Trophoblast cell (in vitro differentiated cells and primary cell): ENCODE results near the gene DOCK10.

Source experiments
- DNase-seq, 2 donors: peaks; one replicate each; pipeline ENCODE4 v3.0.0-alpha.2; 2016
- H2AFZ ChIP-seq: 2 replicates; pipeline ENCODE4 v1.6.1; 2013; ENCODE audit warnings: low read length, moderate library complexity, mild to moderate bottlenecking; ENCODE audit not compliant: insufficient read depth, poor library complexity
- H2AK5ac ChIP-seq: 2 replicates; pipeline ENCODE4 v1.6.1; 2013; ENCODE audit warnings: mild to moderate bottlenecking, low read length
- H2BK120ac ChIP-seq: 2 replicates; pipeline ENCODE4 v1.6.1; 2013; ENCODE audit warnings: low read length, mild to moderate bottlenecking, moderate library complexity; ENCODE audit not compliant: insufficient read depth, poor library complexity
- H2BK12ac ChIP-seq: 2 replicates; pipeline ENCODE4 v1.6.1; 2013; ENCODE audit warnings: mild to moderate bottlenecking, low read length, moderate library complexity
- H2BK5ac ChIP-seq: 2 replicates; pipeline ENCODE4 v1.6.1; 2013; ENCODE audit warnings: low read length, low read depth, moderate library complexity, mild to moderate bottlenecking; ENCODE audit not compliant: poor library complexity
- H3K14ac ChIP-seq: 2 replicates; pipeline ENCODE4 v1.6.1; 2013; ENCODE audit warnings: mild to moderate bottlenecking, low read length
- H3K18ac ChIP-seq: 2 replicates; pipeline ENCODE4 v1.6.1; 2013; ENCODE audit warnings: mild to moderate bottlenecking, low read length
- H3K23ac ChIP-seq: 2 replicates; pipeline ENCODE4 v1.6.1; 2013; ENCODE audit warnings: low read length
- H3K27ac ChIP-seq: 2 replicates; pipeline ENCODE4 v1.5.1; 2013; ENCODE audit warnings: low read depth, mild to moderate bottlenecking, inconsistent platforms, low read length, moderate library complexity
- H3K27me3 ChIP-seq: 2 replicates; pipeline ENCODE4 v1.6.1; 2013; ENCODE audit warnings: inconsistent platforms, mild to moderate bottlenecking, low read length, moderate library complexity; ENCODE audit not compliant: insufficient read depth
- H3K36me3 ChIP-seq, 2 experiments: 1 replicate in 1 of 2; 2 replicates in 1 of 2; pipeline ENCODE4 v1.6.1; 2013; ENCODE audit warnings: low read length in 2 of 2, mild to moderate bottlenecking in 2 of 2, moderate library complexity in 1 of 2; ENCODE audit not compliant: insufficient read depth in 2 of 2, control insufficient read depth in 1 of 2
- H3K4ac ChIP-seq: 2 replicates; pipeline ENCODE4 v1.6.1; 2013; ENCODE audit warnings: low read depth, mild to moderate bottlenecking, low read length, moderate library complexity
- H3K4me1 ChIP-seq, 2 experiments: 1 replicate in 1 of 2; 2 replicates in 1 of 2; pipeline ENCODE4 v1.6.1; 2013; ENCODE audit warnings: low read length in 2 of 2, mild to moderate bottlenecking in 2 of 2, moderate library complexity in 1 of 2; ENCODE audit not compliant: insufficient read depth in 2 of 2, control insufficient read depth in 1 of 2
- H3K4me2 ChIP-seq: 2 replicates; pipeline ENCODE4 v1.6.1; 2013; ENCODE audit warnings: inconsistent platforms, mild to moderate bottlenecking, low read length, moderate library complexity
- H3K4me3 ChIP-seq: 2 replicates; pipeline ENCODE4 v1.5.1; 2013; ENCODE audit warnings: mild to moderate bottlenecking, low read depth, low read length, inconsistent platforms
- H3K79me1 ChIP-seq: one replicate; pipeline ENCODE4 v1.6.1; 2013; ENCODE audit warnings: low read length
- H3K79me2 ChIP-seq: 2 replicates; pipeline ENCODE4 v1.6.1; 2013; ENCODE audit warnings: low read length, mild to moderate bottlenecking; ENCODE audit not compliant: control insufficient read depth, insufficient read depth, poor library complexity
- H3K9ac ChIP-seq: 2 replicates; pipeline ENCODE4 v1.6.1; 2013; ENCODE audit warnings: mild to moderate bottlenecking, low read length
- H3K9me3 ChIP-seq: 2 replicates; pipeline ENCODE4 v1.6.1; 2013; ENCODE audit warnings: low read depth, mild to moderate bottlenecking, control low read depth, inconsistent platforms, low read length; ENCODE audit not compliant: insufficient read depth
- H4K12ac ChIP-seq: 2 replicates; pipeline ENCODE4 v1.6.1; 2013; ENCODE audit warnings: low read depth, mild to moderate bottlenecking, low read length, moderate library complexity
- H4K8ac ChIP-seq: 2 replicates; pipeline ENCODE4 v1.6.1; 2013; ENCODE audit warnings: low read depth, mild to moderate bottlenecking, low read length, moderate library complexity
- H4K91ac ChIP-seq: one replicate; pipeline ENCODE4 v1.6.1; 2013; ENCODE audit warnings: low read depth, mild to moderate bottlenecking, low read length, moderate library complexity
- WGBS: extraction: QIAGEN DNeasy Blood & Tissue Kit; methylation state at CpG from one replicate; pipeline ENCODE4 v1.1.7; 2013; ENCODE audit warnings: missing lambda C conversion rate; ENCODE audit not compliant: insufficient read length, insufficient coverage; ENCODE audit errors: extremely low coverage; 5-methylcytosine and 5-hydroxymethylcytosine counted together

DOCK10 gene

DNA sequence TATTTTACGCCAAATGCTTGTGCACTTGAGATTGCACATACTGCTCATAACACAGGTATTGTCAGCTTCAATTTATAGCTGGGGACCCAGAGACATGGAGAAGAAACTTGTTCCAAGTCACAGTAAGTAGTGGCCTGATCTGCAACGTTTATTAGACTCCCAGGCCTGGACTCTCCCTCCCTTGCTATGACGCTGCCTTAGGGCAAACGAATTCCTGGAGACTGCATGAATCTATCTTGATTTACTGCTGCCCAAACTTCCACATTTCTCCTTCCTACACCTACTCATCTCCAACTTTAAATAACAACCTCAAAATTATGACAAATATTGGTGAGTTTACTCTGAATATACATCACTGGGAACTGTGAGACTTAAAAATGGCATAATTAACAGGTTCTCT, 181.0 kb downstream of the DOCK10 start:
- no peak overlapping the region for H2BK5ac ChIP-seq
- no peak overlapping the region for H3K4ac ChIP-seq
- H4K12ac ChIP-seq: no peak overlapping the region
- H3K4me1 ChIP-seq: no peaks in the 10 kb centered on the region
- H3K36me3 ChIP-seq: no peaks in the 10 kb centered on the region
- no peak overlapping the region for H4K8ac ChIP-seq
- H3K4me2 ChIP-seq: no peak overlapping the region
- H3K4me3 ChIP-seq: no peak overlapping the region
- H3K14ac ChIP-seq: no peak overlapping the region
- H3K18ac ChIP-seq: no peak overlapping the region
- H3K9ac ChIP-seq: no peak overlapping the region
- no peaks in the 10 kb centered on the region for H3K79me1 ChIP-seq
- DNase-seq: peak; percentile 6 to 29
- WGBS: no CpG with 5 or more reads among the region's 4 CpGs
- H3K27ac ChIP-seq: no peak overlapping the region
- H3K27me3 ChIP-seq: no peaks in the 10 kb centered on the region
- no peak overlapping the region for H2BK12ac ChIP-seq
- H4K91ac ChIP-seq: no peak overlapping the region
- H3K23ac ChIP-seq: no peak overlapping the region
- no peak overlapping the region for H2AK5ac ChIP-seq
- no peak overlapping the region for H2AFZ ChIP-seq
- H3K9me3 ChIP-seq: no peaks in the 10 kb centered on the region
- no peaks in the 10 kb centered on the region for H3K79me2 ChIP-seq
- H2BK120ac ChIP-seq: no peak overlapping the region

DNA sequence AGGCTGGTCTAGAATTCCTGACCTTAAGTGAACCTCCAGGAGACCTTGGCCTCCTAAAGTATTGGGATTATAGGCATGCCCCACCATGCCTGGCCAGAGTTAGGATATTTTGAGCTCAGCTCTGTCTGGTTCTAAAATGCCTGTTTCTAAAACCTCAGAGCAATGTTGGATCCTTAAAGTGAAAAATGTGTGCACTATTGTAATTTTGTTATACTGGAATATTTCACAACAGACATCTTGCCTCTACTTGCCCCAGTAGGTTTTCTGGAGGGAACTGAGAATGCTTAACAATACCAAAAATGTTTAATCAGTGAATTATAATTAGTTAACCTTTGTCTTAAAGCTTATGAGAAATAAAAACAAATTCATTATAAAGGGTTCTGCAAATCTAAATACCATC, 181.5 kb downstream of the DOCK10 start:
- H3K79me1 ChIP-seq: no peaks in the 10 kb centered on the region
- H4K8ac ChIP-seq: no peak overlapping the region
- no peak overlapping the region for H3K18ac ChIP-seq
- H3K4ac ChIP-seq: no peak overlapping the region
- no peaks in the 10 kb centered on the region for H3K4me1 ChIP-seq
- H2AFZ ChIP-seq: no peak overlapping the region
- no peaks in the 10 kb centered on the region for H3K79me2 ChIP-seq
- no peak overlapping the region for H2BK5ac ChIP-seq
- H4K12ac ChIP-seq: no peak overlapping the region
- DNase-seq: no peak
- no peak overlapping the region for H2AK5ac ChIP-seq
- no peak overlapping the region for H4K91ac ChIP-seq
- no peak overlapping the region for H3K14ac ChIP-seq
- no peak overlapping the region for H3K23ac ChIP-seq
- H3K9me3 ChIP-seq: no peaks in the 10 kb centered on the region
- H2BK120ac ChIP-seq: no peak overlapping the region
- no peaks in the 10 kb centered on the region for H3K36me3 ChIP-seq
- H2BK12ac ChIP-seq: no peak overlapping the region
- no peaks in the 10 kb centered on the region for H3K27me3 ChIP-seq
- no peak overlapping the region for H3K4me3 ChIP-seq
- H3K27ac ChIP-seq: no peak overlapping the region
- H3K4me2 ChIP-seq: no peak overlapping the region
- H3K9ac ChIP-seq: no peak overlapping the region

DNA sequence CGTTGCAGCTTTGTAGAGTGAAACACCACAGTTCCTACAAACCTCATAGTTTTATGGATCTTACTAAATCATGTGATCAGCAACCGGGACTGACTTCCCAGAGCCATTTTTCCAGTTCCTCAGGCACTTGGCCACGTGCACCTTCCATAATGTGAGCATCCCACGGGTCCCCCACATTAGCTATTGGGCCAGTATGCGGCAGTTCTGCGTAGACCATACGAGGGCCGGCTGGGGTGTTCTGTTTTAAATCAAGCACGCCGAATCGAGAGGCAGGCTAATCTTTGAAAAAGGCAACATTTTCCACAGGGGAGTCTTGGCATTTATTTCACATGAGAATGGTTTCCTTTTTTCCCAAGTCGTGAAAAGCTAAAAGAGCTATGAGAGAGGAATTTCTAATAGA, 190.5 kb downstream of the DOCK10 start:
- no peak overlapping the region for H2BK12ac ChIP-seq
- no peaks in the 10 kb centered on the region for H3K4me1 ChIP-seq
- H3K79me1 ChIP-seq: no peaks in the 10 kb centered on the region
- H3K36me3 ChIP-seq: no peaks in the 10 kb centered on the region
- no peaks in the 10 kb centered on the region for H3K79me2 ChIP-seq
- no peak overlapping the region for H3K18ac ChIP-seq
- no peak overlapping the region for H4K8ac ChIP-seq
- no peak overlapping the region for H4K91ac ChIP-seq
- no peak overlapping the region for H3K4me3 ChIP-seq
- no peak overlapping the region for H4K12ac ChIP-seq
- no peaks in the 10 kb centered on the region for H3K9me3 ChIP-seq
- no peak overlapping the region for H2AFZ ChIP-seq
- H3K27ac ChIP-seq: no peak overlapping the region
- no peak overlapping the region for H2AK5ac ChIP-seq
- no peak overlapping the region for H3K14ac ChIP-seq
- no peak overlapping the region for H2BK120ac ChIP-seq
- no peak overlapping the region for H3K4me2 ChIP-seq
- WGBS: no CpG with 5 or more reads among the region's 12 CpGs
- H2BK5ac ChIP-seq: no peak overlapping the region
- H3K4ac ChIP-seq: no peak overlapping the region
- no peaks in the 10 kb centered on the region for H3K27me3 ChIP-seq
- H3K23ac ChIP-seq: no peak overlapping the region
- DNase-seq: no peak
- H3K9ac ChIP-seq: no peak overlapping the region

DNA sequence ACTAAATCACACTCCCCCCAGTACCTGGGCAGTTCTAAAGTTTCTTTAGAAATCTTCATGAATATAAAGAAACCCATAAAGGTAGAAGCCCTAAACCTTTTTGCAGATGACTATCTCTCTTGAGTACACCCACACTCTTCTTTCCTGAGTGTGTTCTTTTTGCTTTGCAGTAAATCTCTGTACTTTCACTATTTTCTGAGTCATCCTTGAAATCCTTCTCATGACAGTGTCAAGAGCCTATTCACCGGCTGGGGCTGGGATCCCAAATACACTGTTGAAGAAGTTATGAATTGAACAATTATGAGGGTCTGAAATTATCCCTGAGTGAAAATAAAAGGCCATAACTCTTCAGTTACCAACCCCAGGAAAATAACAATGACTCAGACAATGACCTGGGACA, 192.2 kb downstream of the DOCK10 start:
- Histone ChIP-seq H3K9ac (no peak overlapping the region), H3K18ac (no peak overlapping the region), H2AFZ (no peak overlapping the region), H2AK5ac (no peak overlapping the region), H4K91ac (no peak overlapping the region), H3K4me3 (no peak overlapping the region), H2BK12ac (no peak overlapping the region), H3K27ac (no peak overlapping the region), H3K4ac (no peak overlapping the region), H4K12ac (no peak overlapping the region), H2BK120ac (no peak overlapping the region), H3K14ac (no peak overlapping the region), H3K23ac (no peak overlapping the region), H3K4me2 (no peak overlapping the region), H3K9me3 (no peaks in the 10 kb centered on the region), H4K8ac (no peak overlapping the region), H3K79me1 (no peaks in the 10 kb centered on the region), H3K4me1 (no peaks in the 10 kb centered on the region), H3K27me3 (no peaks in the 10 kb centered on the region), H3K36me3 (no peaks in the 10 kb centered on the region), H3K79me2 (no peaks in the 10 kb centered on the region), H2BK5ac (no peak overlapping the region)
- no peak for DNase-seq
- WGBS: no CpG with 5 or more reads among the region's 1 CpG

GRCh38 chr2:224849264-224849663, 193.0 kb downstream of the DOCK10 start:
- no peaks in the 10 kb centered on the region for H3K79me1 ChIP-seq
- no CpG with 5 or more reads among the region's 6 CpGs for WGBS
- no peak overlapping the region for H2BK5ac ChIP-seq
- no peak overlapping the region for H4K8ac ChIP-seq
- H3K27me3 ChIP-seq: no peaks in the 10 kb centered on the region
- no peak overlapping the region for H3K4me3 ChIP-seq
- H3K9ac ChIP-seq: no peak overlapping the region
- no peak overlapping the region for H3K4me2 ChIP-seq
- no peak overlapping the region for H3K18ac ChIP-seq
- no peak overlapping the region for H2AK5ac ChIP-seq
- H3K27ac ChIP-seq: no peak overlapping the region
- H2BK120ac ChIP-seq: no peak overlapping the region
- no peaks in the 10 kb centered on the region for H3K9me3 ChIP-seq
- H2BK12ac ChIP-seq: no peak overlapping the region
- H4K91ac ChIP-seq: no peak overlapping the region
- DNase-seq: no peak
- H3K14ac ChIP-seq: no peak overlapping the region
- no peaks in the 10 kb centered on the region for H3K36me3 ChIP-seq
- H3K79me2 ChIP-seq: no peaks in the 10 kb centered on the region
- H4K12ac ChIP-seq: no peak overlapping the region
- H3K4me1 ChIP-seq: no peaks in the 10 kb centered on the region
- no peak overlapping the region for H2AFZ ChIP-seq
- H3K4ac ChIP-seq: no peak overlapping the region
- H3K23ac ChIP-seq: no peak overlapping the region
